Measurements from ENCODE around the gene C2orf42.

Gene C2orf42

DNA sequence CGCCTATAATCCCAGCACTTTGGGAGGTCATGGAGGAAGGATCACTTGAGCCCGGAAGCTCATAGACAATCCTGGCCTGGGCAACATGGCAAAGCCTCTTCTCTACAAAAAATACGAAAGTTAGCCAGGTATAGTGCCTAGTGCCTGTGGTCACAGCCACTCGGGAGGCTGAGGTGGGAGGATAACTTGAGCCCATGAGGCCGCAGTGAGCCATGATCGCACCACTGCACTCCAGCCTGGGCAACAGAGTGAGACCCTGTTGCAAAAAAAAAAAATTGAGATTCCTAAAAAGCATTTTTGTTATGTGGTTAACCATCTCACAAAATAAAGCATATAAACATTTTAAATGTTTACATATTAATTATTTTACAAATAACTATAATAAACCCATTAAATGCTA lies 89.6 kb downstream of the C2orf42 start:
- Histone ChIP-seq H2AFZ (ENCODE audit: low read depth, low read length) (no peak overlapping the region), H3K36me3 (ENCODE audit: insufficient read depth, low read length) (no peaks in the 10 kb centered on the region), H3K4me3 (ENCODE audit: low read length) (no peak overlapping the region), H3K4me1 (ENCODE audit: insufficient read depth, low read length) (peaks cover 9% of the 10 kb centered on the region), H3K27me3 (ENCODE audit: insufficient read depth, low read length) (no peaks in the 10 kb centered on the region), H3K9me3 (ENCODE audit: low read length) (no peaks in the 10 kb centered on the region)
